SU-DHL-6 (cell line): Measurements from ENCODE around the gene ART1.

Experiments
- EZH2phosphoT487 ChIP-seq: fragments of 200-600 bp; sonication (generic), shearing (Covaris generic); conservative IDR thresholded peaks from 2 replicates; pipeline ENCODE4 v1.6.1; 2018; ENCODE audit warnings: mild to moderate bottlenecking, antibody characterized with exemption, low read length, moderate library complexity, mixed read lengths
- TF ChIP-seq, protein P1 (sequence below): fragments of 200-600 bp; sonication (generic); IDR thresholded peaks from one replicate; pipeline ENCODE4 v1.5.1; 2017; ENCODE audit warnings: antibody characterized with exemption, mild to moderate bottlenecking, low read length, moderate library complexity; ENCODE audit not compliant: insufficient read depth, poor library complexity, severe bottlenecking

DNA sequence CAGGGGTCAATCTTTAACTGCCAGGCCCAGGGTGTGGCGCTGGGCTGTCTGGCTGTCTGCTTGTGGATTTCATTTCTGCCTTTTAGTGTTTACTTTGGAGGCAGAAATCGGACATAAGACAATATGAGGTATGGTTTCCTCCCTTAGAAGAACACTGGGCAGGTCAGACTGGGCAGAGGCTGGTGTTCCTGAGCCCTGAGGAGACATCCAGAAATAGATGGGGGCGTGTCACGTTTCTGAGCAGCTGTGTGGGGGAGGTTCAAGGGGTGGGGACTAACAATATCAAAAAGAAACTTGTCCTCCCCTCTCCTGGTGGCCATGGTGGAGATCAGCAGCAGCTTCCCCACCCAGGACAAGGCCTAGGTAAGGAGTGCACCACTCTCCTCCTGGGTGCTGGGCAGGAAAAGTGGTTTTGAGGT is at the start of gene ART1:
- TF ChIP-seq, protein P1, sequence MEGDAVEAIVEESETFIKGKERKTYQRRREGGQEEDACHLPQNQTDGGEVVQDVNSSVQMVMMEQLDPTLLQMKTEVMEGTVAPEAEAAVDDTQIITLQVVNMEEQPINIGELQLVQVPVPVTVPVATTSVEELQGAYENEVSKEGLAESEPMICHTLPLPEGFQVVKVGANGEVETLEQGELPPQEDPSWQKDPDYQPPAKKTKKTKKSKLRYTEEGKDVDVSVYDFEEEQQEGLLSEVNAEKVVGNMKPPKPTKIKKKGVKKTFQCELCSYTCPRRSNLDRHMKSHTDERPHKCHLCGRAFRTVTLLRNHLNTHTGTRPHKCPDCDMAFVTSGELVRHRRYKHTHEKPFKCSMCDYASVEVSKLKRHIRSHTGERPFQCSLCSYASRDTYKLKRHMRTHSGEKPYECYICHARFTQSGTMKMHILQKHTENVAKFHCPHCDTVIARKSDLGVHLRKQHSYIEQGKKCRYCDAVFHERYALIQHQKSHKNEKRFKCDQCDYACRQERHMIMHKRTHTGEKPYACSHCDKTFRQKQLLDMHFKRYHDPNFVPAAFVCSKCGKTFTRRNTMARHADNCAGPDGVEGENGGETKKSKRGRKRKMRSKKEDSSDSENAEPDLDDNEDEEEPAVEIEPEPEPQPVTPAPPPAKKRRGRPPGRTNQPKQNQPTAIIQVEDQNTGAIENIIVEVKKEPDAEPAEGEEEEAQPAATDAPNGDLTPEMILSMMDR = no peak
- TF ChIP-seq EZH2phosphoT487 = no peak
